ENCODE data around the gene SOX10.
"Not testable (repeated sequence)": the region's sequence is repeated elsewhere in the genome, so short reads cannot be mapped to it uniquely, and the experiment has no call there.

SOX10 gene

GRCh38 chr22:37967147-37967546 lies 17.2 kb downstream of the SOX10 start:
- no peaks in the 10 kb centered on the region for H3K4me1 ChIP-seq (ENCODE audit: control insufficient read depth in 5 of 5, insufficient read depth in 5 of 5, low read length in 5 of 5)
- H3K27ac ChIP-seq (ENCODE audit: low read depth, low read length): no peak overlapping the region
- H3K36me3 ChIP-seq (ENCODE audit: control insufficient read depth in 5 of 5, insufficient read depth in 5 of 5, low read length in 5 of 5): peaks cover 0 to 52% (median 35%) of the 10 kb centered on the region in 5 donors
- no peaks in the 10 kb centered on the region for H3K27me3 ChIP-seq (ENCODE audit: control insufficient read depth in 5 of 5, insufficient read depth in 4 of 5, low read length in 5 of 5)
- no peaks in the 10 kb centered on the region for H3K9me3 ChIP-seq (ENCODE audit: control insufficient read depth in 5 of 5, low read length in 5 of 5)
- no peak overlapping the region for H3K4me3 ChIP-seq (ENCODE audit: low read depth in 1 of 5, low read length in 5 of 5)
- H3K9ac ChIP-seq (ENCODE audit: low read length in 5 of 5): no peak overlapping the region

- H3K36me3 ChIP-seq (ENCODE audit: control insufficient read depth in 5 of 5, insufficient read depth in 5 of 5, low read length in 5 of 5): peaks cover 0 to 63% (median 44%) of the 10 kb centered on the region in 5 donors
- no peaks in the 10 kb centered on the region for H3K27me3 ChIP-seq (ENCODE audit: control insufficient read depth in 5 of 5, insufficient read depth in 4 of 5, low read length in 5 of 5)
- no peak overlapping the region for H3K9ac ChIP-seq (ENCODE audit: low read length in 5 of 5)
- no peak overlapping the region for H3K27ac ChIP-seq (ENCODE audit: low read depth, low read length)
- no peak overlapping the region for H3K4me3 ChIP-seq (ENCODE audit: low read depth in 1 of 5, low read length in 5 of 5)
- no peaks in the 10 kb centered on the region for H3K4me1 ChIP-seq (ENCODE audit: control insufficient read depth in 5 of 5, insufficient read depth in 5 of 5, low read length in 5 of 5)
- no peaks in the 10 kb centered on the region for H3K9me3 ChIP-seq (ENCODE audit: control insufficient read depth in 5 of 5, low read length in 5 of 5)
Measured at GRCh38 chr22:37965940-37966664, 18.3 kb downstream of the SOX10 start.

GRCh38 chr22:37961062-37961461 lies 23.3 kb downstream of the SOX10 start:
- peaks cover 6 to 72% (median 57%) of the 10 kb centered on the region in 5 donors for H3K36me3 ChIP-seq (ENCODE audit: control insufficient read depth in 5 of 5, insufficient read depth in 5 of 5, low read length in 5 of 5)

GRCh38 chr22:37959231-37959825 lies 25.0 kb downstream of the SOX10 start:
- no peaks in the 10 kb centered on the region for H3K27me3 ChIP-seq (ENCODE audit: control insufficient read depth in 5 of 5, insufficient read depth in 4 of 5, low read length in 5 of 5)
- no peak overlapping the region for H3K4me3 ChIP-seq (ENCODE audit: low read depth in 1 of 5, low read length in 5 of 5)
- no peak overlapping the region for H3K9ac ChIP-seq (ENCODE audit: low read length in 5 of 5)
- H3K4me1 ChIP-seq (ENCODE audit: control insufficient read depth in 5 of 5, insufficient read depth in 5 of 5, low read length in 5 of 5): peaks cover 2 to 8% (median 7%) of the 10 kb centered on the region in 5 donors
- peaks cover 6 to 68% (median 57%) of the 10 kb centered on the region in 5 donors for H3K36me3 ChIP-seq (ENCODE audit: control insufficient read depth in 5 of 5, insufficient read depth in 5 of 5, low read length in 5 of 5)
- H3K9me3 ChIP-seq (ENCODE audit: control insufficient read depth in 5 of 5, low read length in 5 of 5): no peaks in the 10 kb centered on the region
- H3K27ac ChIP-seq (ENCODE audit: low read depth, low read length): no peak overlapping the region

More at GRCh38 chr22:37961062-37961461, 23.3 kb downstream of the SOX10 start:
- Histone ChIP-seq H3K27ac (ENCODE audit: low read depth, low read length) (no peak overlapping the region), H3K4me3 (ENCODE audit: low read depth in 1 of 5, low read length in 5 of 5) (no peak overlapping the region), H3K27me3 (ENCODE audit: control insufficient read depth in 5 of 5, insufficient read depth in 4 of 5, low read length in 5 of 5) (no peaks in the 10 kb centered on the region), H3K9ac (ENCODE audit: low read length in 5 of 5) (no peak overlapping the region), H3K4me1 (ENCODE audit: control insufficient read depth in 5 of 5, insufficient read depth in 5 of 5, low read length in 5 of 5) (no peaks in the 10 kb centered on the region), H3K9me3 (ENCODE audit: control insufficient read depth in 5 of 5, low read length in 5 of 5) (no peaks in the 10 kb centered on the region)

- Histone ChIP-seq H3K27me3 (ENCODE audit: control insufficient read depth in 5 of 5, insufficient read depth in 4 of 5, low read length in 5 of 5) (no peaks in the 10 kb centered on the region), H3K4me3 (ENCODE audit: low read depth in 1 of 5, low read length in 5 of 5) (no peak overlapping the region), H3K4me1 (ENCODE audit: control insufficient read depth in 5 of 5, insufficient read depth in 5 of 5, low read length in 5 of 5) (peaks cover 2 to 26% (median 24%) of the 10 kb centered on the region in 5 donors), H3K9me3 (ENCODE audit: control insufficient read depth in 5 of 5, low read length in 5 of 5) (no peaks in the 10 kb centered on the region), H3K9ac (ENCODE audit: low read length in 5 of 5) (no peak overlapping the region), H3K36me3 (ENCODE audit: control insufficient read depth in 5 of 5, insufficient read depth in 5 of 5, low read length in 5 of 5) (peaks cover 6 to 55% (median 51%) of the 10 kb centered on the region in 5 donors), H3K27ac (ENCODE audit: low read depth, low read length) (no peak overlapping the region)
Measured at GRCh38 chr22:37957232-37957631, 27.1 kb downstream of the SOX10 start.

- H3K4me3 ChIP-seq (ENCODE audit: low read depth in 1 of 5, low read length in 5 of 5); H3K27ac ChIP-seq (ENCODE audit: low read depth, low read length); H3K9ac ChIP-seq (ENCODE audit: low read length in 5 of 5); H3K9me3 ChIP-seq (ENCODE audit: control insufficient read depth in 5 of 5, low read length in 5 of 5); H3K27me3 ChIP-seq (ENCODE audit: control insufficient read depth in 5 of 5, insufficient read depth in 4 of 5, low read length in 5 of 5): not testable (repeated sequence)
- H3K36me3 ChIP-seq (ENCODE audit: control insufficient read depth in 5 of 5, insufficient read depth in 5 of 5, low read length in 5 of 5): peaks cover 6 to 41% (median 38%) of the 10 kb centered on the region in 5 donors
- peaks cover 2 to 26% (median 24%) of the 10 kb centered on the region in 5 donors for H3K4me1 ChIP-seq (ENCODE audit: control insufficient read depth in 5 of 5, insufficient read depth in 5 of 5, low read length in 5 of 5)
Measured at GRCh38 chr22:37955825-37956397, 28.4 kb downstream of the SOX10 start.

- peaks cover 2 to 26% (median 24%) of the 10 kb centered on the region in 5 donors for H3K4me1 ChIP-seq (ENCODE audit: control insufficient read depth in 5 of 5, insufficient read depth in 5 of 5, low read length in 5 of 5)
- no peak overlapping the region for H3K27ac ChIP-seq (ENCODE audit: low read depth, low read length)
- peak overlapping the region in 3 of 5 donors; percentile 58 to 99 (median 97) for H3K9ac ChIP-seq (ENCODE audit: low read length in 5 of 5)
- no peaks in the 10 kb centered on the region for H3K27me3 ChIP-seq (ENCODE audit: control insufficient read depth in 5 of 5, insufficient read depth in 4 of 5, low read length in 5 of 5)
- peaks cover 6 to 30% (median 30%) of the 10 kb centered on the region in 5 donors for H3K36me3 ChIP-seq (ENCODE audit: control insufficient read depth in 5 of 5, insufficient read depth in 5 of 5, low read length in 5 of 5)
- H3K9me3 ChIP-seq (ENCODE audit: control insufficient read depth in 5 of 5, low read length in 5 of 5): no peaks in the 10 kb centered on the region
- H3K4me3 ChIP-seq (ENCODE audit: low read depth in 1 of 5, low read length in 5 of 5): peak overlapping the region; percentile 81 to 97 (median 96)
Measured at GRCh38 chr22:37954686-37955085, 29.7 kb downstream of the SOX10 start.

- Histone ChIP-seq H3K27ac (ENCODE audit: low read depth, low read length) (peak within 1 kb of the TSS; percentile 81), H3K36me3 (ENCODE audit: control insufficient read depth in 5 of 5, insufficient read depth in 5 of 5, low read length in 5 of 5) (peaks cover 6 to 20% (median 19%) of the 10 kb centered on the region in 5 donors), H3K4me1 (ENCODE audit: control insufficient read depth in 5 of 5, insufficient read depth in 5 of 5, low read length in 5 of 5) (peaks cover 2 to 26% (median 24%) of the 10 kb centered on the region in 5 donors), H3K27me3 (ENCODE audit: control insufficient read depth in 5 of 5, insufficient read depth in 4 of 5, low read length in 5 of 5) (no peaks in the 10 kb centered on the region), H3K4me3 (ENCODE audit: low read depth in 1 of 5, low read length in 5 of 5) (peak within 1 kb of the TSS; percentile 81 to 97 (median 96)), H3K9ac (ENCODE audit: low read length in 5 of 5) (peak within 1 kb of the TSS in 4 of 5 donors; percentile 97 to 99 (median 98)), H3K9me3 (ENCODE audit: control insufficient read depth in 5 of 5, low read length in 5 of 5) (no peaks in the 10 kb centered on the region)
Measured at GRCh38 chr22:37953437-37954179, 30.7 kb downstream of the SOX10 start, which contains the start of the genes C22orf23 and POLR2F. C22orf23 (minus strand) TSS chr22:37953601; CDS start chr22:37953149, 452 bp downstream. POLR2F (plus strand) TSS chr22:37953699; CDS start chr22:37953788, 89 bp downstream.

GRCh38 chr22:37953062-37953436 lies 31.3 kb downstream of the SOX10 start:
- peaks cover 2 to 26% (median 24%) of the 10 kb centered on the region in 5 donors for H3K4me1 ChIP-seq (ENCODE audit: control insufficient read depth in 5 of 5, insufficient read depth in 5 of 5, low read length in 5 of 5)
- H3K27ac ChIP-seq (ENCODE audit: low read depth, low read length): no peak overlapping the region
- H3K4me3 ChIP-seq (ENCODE audit: low read depth in 1 of 5, low read length in 5 of 5): peak overlapping the region; percentile 81 to 97 (median 96)
- H3K27me3 ChIP-seq (ENCODE audit: control insufficient read depth in 5 of 5, insufficient read depth in 4 of 5, low read length in 5 of 5): no peaks in the 10 kb centered on the region
- H3K9me3 ChIP-seq (ENCODE audit: control insufficient read depth in 5 of 5, low read length in 5 of 5): no peaks in the 10 kb centered on the region
- H3K9ac ChIP-seq (ENCODE audit: low read length in 5 of 5): peak overlapping the region in 4 of 5 donors; percentile 97 to 99 (median 98)
- H3K36me3 ChIP-seq (ENCODE audit: control insufficient read depth in 5 of 5, insufficient read depth in 5 of 5, low read length in 5 of 5): peaks cover 6 to 16% (median 15%) of the 10 kb centered on the region in 5 donors

Data from subcutaneous abdominal adipose tissue (tissue), 5 donors.